HepG2 (cell line): Measurements from ENCODE around the gene HCK. TPM values are rescaled to one million over a fixed set of nuclear protein-coding genes. Genes with fewer than 3 reads are reported as not detected.
A peak's percentile ranks its signal among the peaks of the same experiment; 100 is the strongest.

ENCODE experiments used
- CHCHD3 ChIP-seq: sonication (generic); formaldehyde crosslinking; IDR thresholded peaks from 2 replicates; pipeline ENCODE4 v1.8.0; 2022; ENCODE audit warnings: mild to moderate bottlenecking, missing genetic modification reagents, moderate library complexity
- HNF4A ChIP-seq: sonication (generic); formaldehyde crosslinking; IDR thresholded peaks from 2 replicates; pipeline ENCODE4 v1.4.0; 2020; ENCODE audit warnings: missing genetic modification reagents
- KAT2B ChIP-seq: fragments of 150-350 bp; IDR thresholded peaks from 2 replicates; pipeline ENCODE4 v1.6.1; 2014; ENCODE audit warnings: low read depth, low read length, borderline replicate concordance
- MTA1 ChIP-seq: sonication (generic); formaldehyde crosslinking; IDR thresholded peaks from 2 replicates; pipeline ENCODE4 v1.4.0; 2020; ENCODE audit warnings: missing genetic modification reagents, mild to moderate bottlenecking, borderline replicate concordance
- NFE2L1 ChIP-seq: sonication (generic); formaldehyde crosslinking; IDR thresholded peaks from 2 replicates; pipeline ENCODE4 v1.4.0; 2020; ENCODE audit warnings: missing genetic modification reagents, mild to moderate bottlenecking, borderline replicate concordance
- SIX4 ChIP-seq: sonication (generic); formaldehyde crosslinking; IDR thresholded peaks from 2 replicates; pipeline ENCODE4 v1.4.0; 2020; ENCODE audit warnings: missing genetic modification reagents
- TCF7L2 ChIP-seq: IDR thresholded peaks from 2 replicates; pipeline ENCODE4 v1.6.1; 2011; ENCODE audit warnings: mild to moderate bottlenecking, low read depth, low read length, moderate library complexity
- TEAD2 ChIP-seq: sonication (generic); formaldehyde crosslinking; IDR thresholded peaks from 2 replicates; pipeline ENCODE4 v1.9.0; 2021; ENCODE audit warnings: missing genetic modification reagents
- ZMYM2 ChIP-seq: sonication (generic); formaldehyde crosslinking; IDR thresholded peaks from 2 replicates; pipeline ENCODE4 v1.8.0; 2022; ENCODE audit warnings: mild to moderate bottlenecking, missing genetic modification reagents
- ZNF136 ChIP-seq: sonication (generic); formaldehyde crosslinking; IDR thresholded peaks from 2 replicates; pipeline ENCODE4 v1.8.1; 2022; ENCODE audit warnings: low read depth, mild to moderate bottlenecking, moderate library complexity, missing genetic modification reagents
- ZNF558 ChIP-seq: sonication (generic); formaldehyde crosslinking; IDR thresholded peaks from 2 replicates; pipeline ENCODE4 v1.9.0; 2022; ENCODE audit warnings: mild to moderate bottlenecking, missing genetic modification reagents, borderline replicate concordance
- ZNF598 ChIP-seq: sonication (generic); formaldehyde crosslinking; IDR thresholded peaks from 2 replicates; pipeline ENCODE4 v1.5.1; 2020; ENCODE audit warnings: mild to moderate bottlenecking, missing genetic modification reagents, borderline replicate concordance
- ZNF773 ChIP-seq: sonication (generic); formaldehyde crosslinking; IDR thresholded peaks from 2 replicates; pipeline ENCODE4 v1.4.0; 2020; ENCODE audit warnings: missing genetic modification reagents, borderline replicate concordance
- polyA plus RNA-seq, 8 experiments: library from polyadenylated mRNA; depleted of rRNA in 3 of 8; stranded (reverse) in 7 of 8; unstranded in 1 of 8; fragments of >200 nt; fragmentation: Illumina TruSeq in 4 of 8; extraction: Trizol in 4 of 8; gene quantifications; 2 replicates each; pipeline versions ENCODE4 v1.2.1 to v1.2.3, GENCODE V29; 2011 to 2016; ENCODE audit warnings: low read depth in 4 of 8, missing spikeins in 1 of 8, mixed read lengths in 1 of 8; ENCODE audit not compliant: insufficient read depth in 1 of 8
- total RNA-seq, 5 experiments: library from RNA; depleted of rRNA; stranded (reverse); fragments of >200 nt; fragmentation: Illumina TruSeq; extraction: Trizol; gene quantifications; 2 replicates each; pipeline ENCODE4 v1.2.3, GENCODE V29; 2016; ENCODE audit warnings: low read depth in 1 of 5
- TF ChIP-seq, protein P1 (sequence below), 2 experiments: sonication (generic) in 1 of 2; formaldehyde crosslinking in 1 of 2; IDR thresholded peaks; 2 replicates each; pipeline versions ENCODE4 v1.4.0 to v1.6.1; 2016 to 2020; ENCODE audit warnings: borderline replicate concordance in 1 of 2, low read depth in 1 of 2, mild to moderate bottlenecking in 1 of 2, missing genetic modification reagents in 1 of 2
- TF ChIP-seq, protein P2 (sequence below): IDR thresholded peaks from 2 replicates; pipeline ENCODE4 v1.6.1; 2016; ENCODE audit warnings: missing compliant biosample characterization, missing genetic modification reagents, borderline replicate concordance
- TF ChIP-seq, protein P3 (sequence below): sonication (generic); formaldehyde crosslinking; IDR thresholded peaks from 2 replicates; pipeline ENCODE4 v1.5.0; 2020; ENCODE audit warnings: mild to moderate bottlenecking, missing genetic modification reagents
- TF ChIP-seq, protein P4 (sequence below): sonication (generic); formaldehyde crosslinking; IDR thresholded peaks from 2 replicates; pipeline ENCODE4 v1.4.0; 2020; ENCODE audit warnings: missing genetic modification reagents
- TF ChIP-seq, protein P5 (sequence below): sonication (generic); formaldehyde crosslinking; IDR thresholded peaks from 2 replicates; pipeline ENCODE4 v1.8.1; 2023; ENCODE audit warnings: mild to moderate bottlenecking, moderate library complexity, missing genetic modification reagents

HCK gene
- total and polyA plus RNA-seq, 2 of the 13 experiments (the other 11 are each of a cell fraction or from before 2014, with no cell fraction given), result 0.04 TPM; not detected in 1

DNA sequence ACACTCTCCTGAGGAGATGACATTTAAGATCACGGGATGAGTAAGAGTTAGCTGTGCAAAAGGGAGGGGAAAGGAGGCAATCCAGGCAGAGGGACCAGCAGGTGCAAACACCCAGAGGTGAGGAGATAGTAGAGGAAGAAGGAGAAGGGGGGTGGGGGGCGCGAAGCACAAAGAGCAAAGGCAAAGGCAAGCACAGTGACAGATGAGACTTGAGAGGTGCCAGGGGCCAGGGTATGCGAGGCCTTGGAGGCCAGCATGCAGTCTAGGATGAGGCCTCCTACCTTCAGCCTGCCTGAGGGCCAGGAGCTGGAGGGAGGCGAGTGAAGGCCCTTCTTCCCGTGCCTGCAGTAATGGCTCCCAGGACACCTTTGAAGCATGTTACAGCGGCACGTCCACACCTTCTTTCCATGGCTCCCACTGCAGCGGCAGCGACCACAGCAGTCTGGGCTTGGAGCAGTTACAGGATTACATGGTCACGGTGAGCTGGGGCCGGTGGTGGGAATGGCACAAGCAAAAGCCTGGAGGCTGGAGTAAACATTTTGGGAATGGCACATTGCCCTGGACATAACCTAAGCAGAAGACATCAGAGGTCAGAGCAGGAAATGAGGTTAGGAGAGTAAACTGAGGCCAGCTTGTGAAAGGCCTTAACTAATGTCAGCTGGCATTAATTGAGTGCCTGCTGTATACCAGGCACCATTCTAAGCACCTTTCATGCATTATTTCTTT is 23.2 kb upstream of the HCK start (continued):
- TF ChIP-seq, protein P1, sequence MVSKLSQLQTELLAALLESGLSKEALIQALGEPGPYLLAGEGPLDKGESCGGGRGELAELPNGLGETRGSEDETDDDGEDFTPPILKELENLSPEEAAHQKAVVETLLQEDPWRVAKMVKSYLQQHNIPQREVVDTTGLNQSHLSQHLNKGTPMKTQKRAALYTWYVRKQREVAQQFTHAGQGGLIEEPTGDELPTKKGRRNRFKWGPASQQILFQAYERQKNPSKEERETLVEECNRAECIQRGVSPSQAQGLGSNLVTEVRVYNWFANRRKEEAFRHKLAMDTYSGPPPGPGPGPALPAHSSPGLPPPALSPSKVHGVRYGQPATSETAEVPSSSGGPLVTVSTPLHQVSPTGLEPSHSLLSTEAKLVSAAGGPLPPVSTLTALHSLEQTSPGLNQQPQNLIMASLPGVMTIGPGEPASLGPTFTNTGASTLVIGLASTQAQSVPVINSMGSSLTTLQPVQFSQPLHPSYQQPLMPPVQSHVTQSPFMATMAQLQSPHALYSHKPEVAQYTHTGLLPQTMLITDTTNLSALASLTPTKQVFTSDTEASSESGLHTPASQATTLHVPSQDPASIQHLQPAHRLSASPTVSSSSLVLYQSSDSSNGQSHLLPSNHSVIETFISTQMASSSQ (IDR thresholded peaks at IDR 0.05; ENCODE audit: low read depth), result peak; percentile 25; the same call in 1 of the 2 replicates
- TF ChIP-seq, protein P1 (CRISPR knock-in tag; IDR thresholded peaks at IDR 0.05; ENCODE audit: borderline replicate concordance), result no peak
- no peak for TF ChIP-seq CHCHD3 (CRISPR knock-in tag)
- no peak for TF ChIP-seq NFE2L1 (CRISPR knock-in tag)
- TF ChIP-seq, protein P2, sequence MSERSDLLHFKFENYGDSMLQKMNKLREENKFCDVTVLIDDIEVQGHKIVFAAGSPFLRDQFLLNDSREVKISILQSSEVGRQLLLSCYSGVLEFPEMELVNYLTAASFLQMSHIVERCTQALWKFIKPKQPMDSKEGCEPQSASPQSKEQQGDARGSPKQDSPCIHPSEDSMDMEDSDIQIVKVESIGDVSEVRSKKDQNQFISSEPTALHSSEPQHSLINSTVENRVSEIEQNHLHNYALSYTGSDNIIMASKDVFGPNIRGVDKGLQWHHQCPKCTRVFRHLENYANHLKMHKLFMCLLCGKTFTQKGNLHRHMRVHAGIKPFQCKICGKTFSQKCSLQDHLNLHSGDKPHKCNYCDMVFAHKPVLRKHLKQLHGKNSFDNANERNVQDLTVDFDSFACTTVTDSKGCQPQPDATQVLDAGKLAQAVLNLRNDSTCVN, result peak; percentile 68
- peak; percentile 88; the same call in 1 of the 2 replicates for TF ChIP-seq ZNF136
- TF ChIP-seq, protein P3, sequence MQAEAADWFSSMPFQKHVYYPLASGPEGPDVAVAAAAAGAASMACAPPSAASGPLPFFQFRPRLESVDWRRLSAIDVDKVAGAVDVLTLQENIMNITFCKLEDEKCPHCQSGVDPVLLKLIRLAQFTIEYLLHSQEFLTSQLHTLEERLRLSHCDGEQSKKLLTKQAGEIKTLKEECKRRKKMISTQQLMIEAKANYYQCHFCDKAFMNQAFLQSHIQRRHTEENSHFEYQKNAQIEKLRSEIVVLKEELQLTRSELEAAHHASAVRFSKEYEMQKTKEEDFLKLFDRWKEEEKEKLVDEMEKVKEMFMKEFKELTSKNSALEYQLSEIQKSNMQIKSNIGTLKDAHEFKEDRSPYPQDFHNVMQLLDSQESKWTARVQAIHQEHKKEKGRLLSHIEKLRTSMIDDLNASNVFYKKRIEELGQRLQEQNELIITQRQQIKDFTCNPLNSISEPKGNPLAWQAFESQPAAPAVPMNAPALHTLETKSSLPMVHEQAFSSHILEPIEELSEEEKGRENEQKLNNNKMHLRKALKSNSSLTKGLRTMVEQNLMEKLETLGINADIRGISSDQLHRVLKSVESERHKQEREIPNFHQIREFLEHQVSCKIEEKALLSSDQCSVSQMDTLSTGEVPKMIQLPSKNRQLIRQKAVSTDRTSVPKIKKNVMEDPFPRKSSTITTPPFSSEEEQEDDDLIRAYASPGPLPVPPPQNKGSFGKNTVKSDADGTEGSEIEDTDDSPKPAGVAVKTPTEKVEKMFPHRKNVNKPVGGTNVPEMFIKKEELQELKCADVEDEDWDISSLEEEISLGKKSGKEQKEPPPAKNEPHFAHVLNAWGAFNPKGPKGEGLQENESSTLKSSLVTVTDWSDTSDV, result no peak
- TF ChIP-seq, protein P4, sequence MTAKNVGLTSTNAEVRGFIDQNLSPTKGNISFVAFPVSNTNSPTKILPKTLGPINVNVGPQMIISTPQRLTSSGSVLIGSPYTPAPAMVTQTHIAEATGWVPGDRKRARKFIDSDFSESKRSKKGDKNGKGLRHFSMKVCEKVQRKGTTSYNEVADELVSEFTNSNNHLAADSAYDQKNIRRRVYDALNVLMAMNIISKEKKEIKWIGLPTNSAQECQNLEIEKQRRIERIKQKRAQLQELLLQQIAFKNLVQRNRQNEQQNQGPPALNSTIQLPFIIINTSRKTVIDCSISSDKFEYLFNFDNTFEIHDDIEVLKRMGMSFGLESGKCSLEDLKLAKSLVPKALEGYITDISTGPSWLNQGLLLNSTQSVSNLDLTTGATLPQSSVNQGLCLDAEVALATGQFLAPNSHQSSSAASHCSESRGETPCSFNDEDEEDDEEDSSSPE (CRISPR knock-in tag), result peak; percentile 17; the same call in 1 of the 2 replicates
- no peak for TF ChIP-seq SIX4
- TF ChIP-seq TEAD2 (CRISPR knock-in tag), result no peak
- no peak for TF ChIP-seq HNF4A (CRISPR knock-in tag)
- TF ChIP-seq, protein P5, sequence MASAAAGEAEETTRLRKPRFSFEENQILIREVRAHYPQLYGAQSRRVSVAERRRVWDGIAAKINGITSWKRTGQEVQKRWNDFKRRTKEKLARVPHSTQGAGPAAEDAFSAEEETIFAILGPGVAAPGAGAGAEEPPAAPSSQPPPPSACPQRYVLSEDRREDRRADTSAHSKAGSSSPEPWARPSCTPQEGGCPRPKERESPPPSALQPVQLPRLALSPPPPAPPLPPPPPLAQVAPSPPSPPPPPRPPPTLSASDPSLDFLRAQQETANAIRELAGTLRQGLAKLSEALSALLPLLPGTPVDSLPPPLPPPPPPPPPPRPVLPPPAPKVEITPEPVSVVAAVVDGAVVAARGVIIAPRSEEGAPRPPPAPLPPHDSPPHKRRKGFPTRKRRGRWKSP (CRISPR knock-in tag), result no peak
- TF ChIP-seq ZNF558 (CRISPR knock-in tag), result no peak
- TF ChIP-seq KAT2B, result no peak
- no peak; the same call in 1 of the 2 replicates for TF ChIP-seq ZNF598
- TF ChIP-seq ZNF773 (CRISPR knock-in tag), result no peak
- no peak for TF ChIP-seq TCF7L2
- TF ChIP-seq ZMYM2 (CRISPR knock-in tag), result no peak
- TF ChIP-seq MTA1 (CRISPR knock-in tag), result peak; percentile 61; the same call in 1 of the 2 replicates
